Neural cell (in vitro differentiated cells): ENCODE measurements around the gene NEK10. TPM values are rescaled to one million over a fixed set of nuclear protein-coding genes. Genes with fewer than 3 reads are reported as not detected.

Experiments
- H2AFZ ChIP-seq: fragments of 200-600, 300-800 bp; sonication (generic), shearing (Covaris generic); 2 replicates; pipeline ENCODE4 v1.6.0; 2014; ENCODE audit warnings: low read depth, mild to moderate bottlenecking, antibody characterized with exemption, low read length, moderate library complexity
- H3F3A ChIP-seq: fragments of 200-600 bp; shearing (Covaris generic); 2 replicates; pipeline ENCODE4 v1.6.1; 2016; ENCODE audit warnings: mild to moderate bottlenecking, moderate library complexity, mixed read lengths, antibody characterized with exemption, low read length; ENCODE audit not compliant: insufficient read depth, poor library complexity, severe bottlenecking
- H3K27ac ChIP-seq: fragments of 200-600, 300-800 bp; sonication (generic), shearing (Covaris generic); 2 replicates; pipeline ENCODE4 v1.5.1; 2014; ENCODE audit warnings: mild to moderate bottlenecking, low read length, moderate library complexity
- H3K27me3 ChIP-seq: fragments of 300-800, 200-600 bp; sonication (generic), shearing (Covaris generic); 2 replicates; pipeline ENCODE4 v1.6.0; 2014; ENCODE audit warnings: mild to moderate bottlenecking, low read depth, low read length, moderate library complexity; ENCODE audit not compliant: insufficient read depth
- H3K36me3 ChIP-seq: fragments of 300-800, 200-600 bp; sonication (generic), shearing (Covaris generic); 2 replicates; pipeline ENCODE4 v1.5.1; 2014; ENCODE audit warnings: mild to moderate bottlenecking, antibody characterized with exemption, low read length, moderate library complexity; ENCODE audit not compliant: insufficient read depth
- H3K4me2 ChIP-seq: fragments of 300-800, 200-600 bp; sonication (generic), shearing (Covaris generic); 2 replicates; pipeline ENCODE4 v1.6.0; 2014; ENCODE audit warnings: mild to moderate bottlenecking, low read length
- H3K4me3 ChIP-seq: fragments of 300-800, 200-600 bp; sonication (generic), shearing (Covaris generic); 2 replicates; pipeline ENCODE4 v1.5.1; 2014; ENCODE audit warnings: mild to moderate bottlenecking, low read length, moderate library complexity
- H3K79me2 ChIP-seq: fragments of 200-600 bp; shearing (Covaris generic); replicated peaks from 2 replicates; pipeline ENCODE4 v1.6.0; 2014; ENCODE audit warnings: mild to moderate bottlenecking, low read length, moderate library complexity; ENCODE audit not compliant: insufficient read depth
- H3K9ac ChIP-seq: fragments of 300-800, 200-600 bp; sonication (generic), shearing (Covaris generic); 2 replicates; pipeline ENCODE4 v1.6.1; 2016; ENCODE audit warnings: mild to moderate bottlenecking, low read length, mixed read lengths
- H3K9me2 ChIP-seq: fragments of 200-600 bp; shearing (Covaris generic); 2 replicates; pipeline ENCODE4 v1.6.1; 2016; ENCODE audit warnings: mild to moderate bottlenecking, low read length, mixed read lengths; ENCODE audit not compliant: insufficient read depth
- H3K9me3 ChIP-seq: fragments of 200-600, 300-800 bp; sonication (generic), shearing (Covaris generic); 2 replicates; pipeline ENCODE4 v1.6.1; 2016; ENCODE audit warnings: mild to moderate bottlenecking, mixed run types, low read length, moderate library complexity, mixed read lengths
- H4K20me1 ChIP-seq: fragments of 200-600 bp; shearing (Covaris generic); 2 replicates; pipeline ENCODE4 v1.6.1; 2016; ENCODE audit warnings: mild to moderate bottlenecking, mixed run types; ENCODE audit not compliant: insufficient read depth
- EP300 ChIP-seq: fragments of 450-650 bp; conservative IDR thresholded peaks from 2 replicates; pipeline ENCODE4 v1.6.1; 2014; ENCODE audit warnings: antibody characterized with exemption, mild to moderate bottlenecking, moderate library complexity; ENCODE audit not compliant: poor library complexity, severe bottlenecking
- EZH2 ChIP-seq: fragments of 200-600, 300-800 bp; shearing (Covaris generic), sonication (generic); IDR thresholded peaks from 2 replicates; pipeline ENCODE4 v1.6.1; 2014; ENCODE audit warnings: antibody characterized with exemption, low read length, borderline replicate concordance, mild to moderate bottlenecking; ENCODE audit not compliant: insufficient read depth, poor library complexity, severe bottlenecking
- MXI1 ChIP-seq: fragments of 450-650 bp; conservative IDR thresholded peaks from 2 replicates; pipeline ENCODE4 v1.6.1; 2014; ENCODE audit warnings: antibody characterized with exemption, mild to moderate bottlenecking; ENCODE audit not compliant: poor library complexity, severe bottlenecking
- POLR2AphosphoS5 ChIP-seq: IDR thresholded peaks from 2 replicates; pipeline ENCODE4 v1.6.1; 2012
- RAD21 ChIP-seq: fragments of 450-650 bp; conservative IDR thresholded peaks from 2 replicates; pipeline ENCODE4 v1.6.1; 2014; ENCODE audit warnings: antibody characterized with exemption, mild to moderate bottlenecking, moderate library complexity
- SMC3 ChIP-seq: fragments of 450-650 bp; conservative IDR thresholded peaks from 2 replicates; pipeline ENCODE4 v1.6.1; 2014; ENCODE audit warnings: antibody characterized with exemption, mild to moderate bottlenecking, moderate library complexity; ENCODE audit not compliant: poor library complexity
- TAF1 ChIP-seq: IDR thresholded peaks from 2 replicates; pipeline ENCODE4 v1.6.1; 2012; ENCODE audit warnings: low read depth
- polyA plus RNA-seq: library from polyadenylated mRNA; depleted of rRNA; stranded (reverse); fragments of >200 nt; gene quantifications from 2 replicates; pipeline ENCODE4 v1.2.3, GENCODE V29; 2014
- TF ChIP-seq, protein P1 (sequence below): IDR thresholded peaks from 2 replicates; pipeline ENCODE4 v1.6.1; 2012; ENCODE audit warnings: borderline replicate concordance
- TF ChIP-seq, protein P2 (sequence below): fragments of 450-650 bp; IDR thresholded peaks from 2 replicates; pipeline ENCODE4 v1.5.1; 2014; ENCODE audit warnings: antibody characterized with exemption, mild to moderate bottlenecking, moderate library complexity; ENCODE audit not compliant: poor library complexity, severe bottlenecking

NEK10 gene
- polyA plus RNA-seq, 1 donor from 2014 or later: 17.6 TPM

DNA sequence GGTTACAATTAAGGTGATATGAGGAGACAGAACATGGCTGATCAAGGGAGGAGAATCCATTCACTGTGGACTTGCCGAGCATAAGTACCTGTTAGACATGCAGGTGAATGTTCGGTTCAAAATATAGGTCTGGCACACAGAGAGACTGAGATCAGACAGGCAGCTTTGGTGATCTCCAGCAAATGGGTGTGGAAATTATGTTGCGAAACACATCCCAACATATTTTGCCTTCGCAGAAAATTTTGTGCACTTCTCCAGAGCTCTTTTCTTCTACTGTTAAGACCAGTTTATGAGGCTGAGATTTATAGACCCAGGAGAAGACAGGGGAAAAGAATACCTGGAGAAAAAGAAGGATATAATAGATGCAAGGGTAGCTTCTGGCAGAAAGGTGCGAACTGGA lies 183.2 kb downstream of the NEK10 start:
- no peaks in the 10 kb centered on the region for H3K36me3 ChIP-seq
- H3K27me3 ChIP-seq: no peaks in the 10 kb centered on the region
- H3K27ac ChIP-seq: no peak overlapping the region
- H3K9ac ChIP-seq: no peak overlapping the region
- TF ChIP-seq, protein P1, sequence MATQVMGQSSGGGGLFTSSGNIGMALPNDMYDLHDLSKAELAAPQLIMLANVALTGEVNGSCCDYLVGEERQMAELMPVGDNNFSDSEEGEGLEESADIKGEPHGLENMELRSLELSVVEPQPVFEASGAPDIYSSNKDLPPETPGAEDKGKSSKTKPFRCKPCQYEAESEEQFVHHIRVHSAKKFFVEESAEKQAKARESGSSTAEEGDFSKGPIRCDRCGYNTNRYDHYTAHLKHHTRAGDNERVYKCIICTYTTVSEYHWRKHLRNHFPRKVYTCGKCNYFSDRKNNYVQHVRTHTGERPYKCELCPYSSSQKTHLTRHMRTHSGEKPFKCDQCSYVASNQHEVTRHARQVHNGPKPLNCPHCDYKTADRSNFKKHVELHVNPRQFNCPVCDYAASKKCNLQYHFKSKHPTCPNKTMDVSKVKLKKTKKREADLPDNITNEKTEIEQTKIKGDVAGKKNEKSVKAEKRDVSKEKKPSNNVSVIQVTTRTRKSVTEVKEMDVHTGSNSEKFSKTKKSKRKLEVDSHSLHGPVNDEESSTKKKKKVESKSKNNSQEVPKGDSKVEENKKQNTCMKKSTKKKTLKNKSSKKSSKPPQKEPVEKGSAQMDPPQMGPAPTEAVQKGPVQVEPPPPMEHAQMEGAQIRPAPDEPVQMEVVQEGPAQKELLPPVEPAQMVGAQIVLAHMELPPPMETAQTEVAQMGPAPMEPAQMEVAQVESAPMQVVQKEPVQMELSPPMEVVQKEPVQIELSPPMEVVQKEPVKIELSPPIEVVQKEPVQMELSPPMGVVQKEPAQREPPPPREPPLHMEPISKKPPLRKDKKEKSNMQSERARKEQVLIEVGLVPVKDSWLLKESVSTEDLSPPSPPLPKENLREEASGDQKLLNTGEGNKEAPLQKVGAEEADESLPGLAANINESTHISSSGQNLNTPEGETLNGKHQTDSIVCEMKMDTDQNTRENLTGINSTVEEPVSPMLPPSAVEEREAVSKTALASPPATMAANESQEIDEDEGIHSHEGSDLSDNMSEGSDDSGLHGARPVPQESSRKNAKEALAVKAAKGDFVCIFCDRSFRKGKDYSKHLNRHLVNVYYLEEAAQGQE: no peak
- TF ChIP-seq EZH2: no peak
- no peak for TF ChIP-seq EP300
- no peak for TF ChIP-seq RAD21
- TF ChIP-seq SMC3: no peak
- TF ChIP-seq TAF1: no peak
- no peak for TF ChIP-seq POLR2AphosphoS5
- no peak for TF ChIP-seq MXI1
- TF ChIP-seq, protein P2, sequence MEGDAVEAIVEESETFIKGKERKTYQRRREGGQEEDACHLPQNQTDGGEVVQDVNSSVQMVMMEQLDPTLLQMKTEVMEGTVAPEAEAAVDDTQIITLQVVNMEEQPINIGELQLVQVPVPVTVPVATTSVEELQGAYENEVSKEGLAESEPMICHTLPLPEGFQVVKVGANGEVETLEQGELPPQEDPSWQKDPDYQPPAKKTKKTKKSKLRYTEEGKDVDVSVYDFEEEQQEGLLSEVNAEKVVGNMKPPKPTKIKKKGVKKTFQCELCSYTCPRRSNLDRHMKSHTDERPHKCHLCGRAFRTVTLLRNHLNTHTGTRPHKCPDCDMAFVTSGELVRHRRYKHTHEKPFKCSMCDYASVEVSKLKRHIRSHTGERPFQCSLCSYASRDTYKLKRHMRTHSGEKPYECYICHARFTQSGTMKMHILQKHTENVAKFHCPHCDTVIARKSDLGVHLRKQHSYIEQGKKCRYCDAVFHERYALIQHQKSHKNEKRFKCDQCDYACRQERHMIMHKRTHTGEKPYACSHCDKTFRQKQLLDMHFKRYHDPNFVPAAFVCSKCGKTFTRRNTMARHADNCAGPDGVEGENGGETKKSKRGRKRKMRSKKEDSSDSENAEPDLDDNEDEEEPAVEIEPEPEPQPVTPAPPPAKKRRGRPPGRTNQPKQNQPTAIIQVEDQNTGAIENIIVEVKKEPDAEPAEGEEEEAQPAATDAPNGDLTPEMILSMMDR: no peak
- no peak overlapping the region for H3K4me3 ChIP-seq
- H4K20me1 ChIP-seq: no peaks in the 10 kb centered on the region
- H3F3A ChIP-seq: no peaks in the 10 kb centered on the region
- no peak overlapping the region for H3K4me2 ChIP-seq
- no peak overlapping the region for H2AFZ ChIP-seq
- no peaks in the 10 kb centered on the region for H3K9me2 ChIP-seq
- H3K79me2 ChIP-seq: no peaks in the 10 kb centered on the region
- no peaks in the 10 kb centered on the region for H3K9me3 ChIP-seq

DNA sequence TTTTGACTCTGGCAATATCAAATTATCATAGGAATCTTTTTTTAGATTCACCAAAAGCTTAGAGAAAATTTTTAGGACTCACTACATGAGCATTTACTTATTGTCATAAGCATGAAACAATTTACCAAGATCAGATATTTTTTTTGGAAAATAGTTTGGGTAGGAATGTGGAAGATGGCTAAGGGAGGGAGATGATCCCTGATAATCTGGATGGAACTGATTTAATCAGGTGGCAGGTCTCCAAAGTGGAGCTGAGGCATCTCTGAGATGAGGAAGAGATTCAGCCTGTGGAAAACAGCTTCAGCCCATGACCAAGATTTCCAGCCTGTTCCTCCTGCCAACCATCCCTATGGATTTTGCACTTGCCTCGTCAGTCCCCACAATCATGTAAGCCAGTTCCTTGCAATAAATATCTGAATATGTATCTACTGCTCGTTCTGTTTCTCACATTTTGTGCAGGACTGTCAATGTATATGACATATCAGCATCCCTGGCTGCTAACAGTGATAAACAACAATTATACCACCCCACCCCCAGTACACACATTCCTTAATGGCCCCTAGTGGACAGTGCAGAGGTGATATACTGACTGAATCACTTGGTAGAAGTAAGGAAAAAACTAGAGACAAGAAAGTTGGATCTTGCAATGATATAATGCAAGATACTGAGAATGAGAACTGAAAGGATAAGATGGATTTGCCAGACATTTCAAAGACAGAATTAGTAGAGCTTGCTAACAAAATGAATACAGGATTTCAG lies 183.8 kb downstream of the NEK10 start:
- no peak overlapping the region for H2AFZ ChIP-seq
- no peak overlapping the region for H3K27ac ChIP-seq
- H3F3A ChIP-seq: no peaks in the 10 kb centered on the region
- no peak overlapping the region for H3K9ac ChIP-seq
- TF ChIP-seq RAD21 (no peak), TAF1 (no peak), EZH2 (no peak), MXI1 (no peak)
- TF ChIP-seq, protein P1: no peak
- H3K27me3 ChIP-seq: no peaks in the 10 kb centered on the region
- no peaks in the 10 kb centered on the region for H3K36me3 ChIP-seq
- H4K20me1 ChIP-seq: no peaks in the 10 kb centered on the region
- H3K9me2 ChIP-seq: no peaks in the 10 kb centered on the region
- H3K9me3 ChIP-seq: no peaks in the 10 kb centered on the region
- H3K4me3 ChIP-seq: no peak overlapping the region
- H3K4me2 ChIP-seq: no peak overlapping the region
- no peaks in the 10 kb centered on the region for H3K79me2 ChIP-seq
